Sigmoid colon (tissue), 7 donors: ENCODE measurements around the gene KLHL26. TPM values are rescaled to one million over a fixed set of nuclear protein-coding genes. Genes with fewer than 3 reads are reported as not detected.

Experiments used
- DNase-seq: peaks from one replicate; pipeline ENCODE4 v3.0.0-alpha.2; 2019
- H3K27ac ChIP-seq, 4 donors: fragments of 200-600 bp; sonication (generic); one replicate each; pipeline ENCODE4 v1.5.1; 2016 to 2019; ENCODE audit warnings: mild to moderate bottlenecking in 1 of 4
- H3K27me3 ChIP-seq, 3 donors: fragments of 200-600 bp; sonication (generic); one replicate each; pipeline ENCODE4 v1.5.1; 2019; ENCODE audit warnings: mild to moderate bottlenecking in 1 of 3
- H3K36me3 ChIP-seq, 4 donors: fragments of 200-600 bp; sonication (generic); one replicate each; pipeline ENCODE4 v1.5.1; 2016 to 2019
- H3K4me1 ChIP-seq, 4 donors: fragments of 200-600 bp; sonication (generic); one replicate each; pipeline ENCODE4 v1.5.1; 2017 to 2019
- H3K4me3 ChIP-seq, 4 donors: fragments of 200-600 bp; sonication (generic); one replicate each; pipeline ENCODE4 v1.5.1; 2017 to 2019; ENCODE audit warnings: mild to moderate bottlenecking in 2 of 4, moderate library complexity in 1 of 4
- H3K9me3 ChIP-seq, 4 donors: fragments of 200-600 bp in 3 of 4; sonication (generic) in 3 of 4; one replicate each; pipeline versions ENCODE4 v1.5.1 to v1.6.1; 2013 to 2019
- CTCF ChIP-seq, 4 experiments: fragments of 450-650 bp in 3 of 4; fragments of 200-600 bp in 1 of 4; IDR thresholded peaks; one replicate each; pipeline ENCODE4 v1.5.1; 2016 to 2019; ENCODE audit warnings: antibody characterized with exemption in 4 of 4, mild to moderate bottlenecking in 3 of 4, moderate library complexity in 2 of 4
- EP300 ChIP-seq, 4 donors: sonication (generic); formaldehyde crosslinking; IDR thresholded peaks; one replicate each; pipeline ENCODE4 v1.6.1; 2017; ENCODE audit warnings: antibody characterized with exemption in 4 of 4
- POLR2A ChIP-seq, 2 donors: fragments of 450-650 bp; IDR thresholded peaks; one replicate each; pipeline ENCODE4 v1.6.1; 2016; ENCODE audit warnings: antibody characterized with exemption in 2 of 2, mild to moderate bottlenecking in 2 of 2, moderate library complexity in 2 of 2
- POLR2AphosphoS5 ChIP-seq, 4 donors: sonication (generic); formaldehyde crosslinking; IDR thresholded peaks; one replicate each; pipeline ENCODE4 v1.6.1; 2017; ENCODE audit warnings: antibody characterized with exemption in 4 of 4
- whole genome bisulfite sequencing, 2 donors: extraction: QIAGEN DNeasy Blood & Tissue Kit; methylation state at CpG; one replicate each; pipeline ENCODE4 v1.1.7; 2013; 5-methylcytosine and 5-hydroxymethylcytosine counted together
- intact Hi-C: fragments of 100-400 bp; cut with DNase I; formaldehyde crosslinking; loops from one replicate; pipeline ENCODE4 v1.15.1; 2023
- polyA plus RNA-seq, 3 donors: library from polyadenylated mRNA; stranded (reverse); fragments of 200-250 nt; gene quantifications; one replicate each; pipeline ENCODE4 v1.2.3, GENCODE V29; 2013
- total RNA-seq, 4 donors: library from RNA; depleted of rRNA; stranded (reverse); fragments of >200 nt; gene quantifications; one replicate each; pipeline ENCODE4 v1.1.0, GENCODE V29; 2016
- donor health status: healthy with polysubstance abuse.
- donor health status: Bipolar disorder and iron deficiency.
- donor health status: healthy.

Gene KLHL26
- total and polyA plus RNA-seq, 7 donors = 1.6 to 8.3 (median 4.8) TPM

GRCh38 chr19:18666784-18667183, 30.0 kb downstream of the KLHL26 start:
- H3K4me1 ChIP-seq = peaks cover 0 to 48% (median 35%) of the 10 kb centered on the region in 4 donors
- H3K4me3 ChIP-seq = no peak overlapping the region

GRCh38 chr19:18667531-18668251, 30.9 kb downstream of the KLHL26 start:
- intact Hi-C loops = no loop called here
- no peak for DNase-seq
- 97 to 98% methylated on average over 55 of the region's 55 CpGs for WGBS, 2 donors
- Histone ChIP-seq H3K27ac (no peak overlapping the region), H3K4me3 (no peak overlapping the region), H3K9me3 (no peaks in the 10 kb centered on the region), H3K27me3 (no peaks in the 10 kb centered on the region), H3K4me1 (peaks cover 0 to 51% (median 44%) of the 10 kb centered on the region in 4 donors), H3K36me3 (peaks cover 12 to 42% (median 25%) of the 10 kb centered on the region in 4 donors)
- TF ChIP-seq POLR2AphosphoS5 (IDR thresholded peaks at IDR 0.05) (no peak), EP300 (IDR thresholded peaks at IDR 0.05) (no peak), POLR2A (IDR thresholded peaks at IDR 0.05) (no peak), CTCF (IDR thresholded peaks at IDR 0.05) (no peak)

More at GRCh38 chr19:18666784-18667183, 30.0 kb downstream of the KLHL26 start:
- Histone ChIP-seq H3K27me3 (no peaks in the 10 kb centered on the region), H3K36me3 (peaks cover 12 to 42% (median 25%) of the 10 kb centered on the region in 4 donors), H3K27ac (peak overlapping the region; percentile 73 to 84 (median 78)), H3K9me3 (no peaks in the 10 kb centered on the region)
- intact Hi-C loops = no loop called here
- no peak for DNase-seq
- TF ChIP-seq POLR2A (IDR thresholded peaks at IDR 0.05) = no peak
- TF ChIP-seq EP300 (IDR thresholded peaks at IDR 0.05) = no peak
- no peak for TF ChIP-seq CTCF (IDR thresholded peaks at IDR 0.05)
- no peak for TF ChIP-seq POLR2AphosphoS5 (IDR thresholded peaks at IDR 0.05)
- 91 to 93% methylated on average over 5 of the region's 5 CpGs for WGBS, 2 donors

- Histone ChIP-seq H3K4me1 (peaks cover 0 to 51% (median 44%) of the 10 kb centered on the region in 4 donors), H3K9me3 (no peaks in the 10 kb centered on the region), H3K27ac (peak overlapping the region in 1 of 4 donors; percentile 71), H3K36me3 (peaks cover 12 to 42% (median 25%) of the 10 kb centered on the region in 4 donors), H3K4me3 (no peak overlapping the region), H3K27me3 (no peaks in the 10 kb centered on the region)
- 98% methylated on average over 38 of the region's 38 CpGs for WGBS, 2 donors
- intact Hi-C loops = no loop called here
- DNase-seq = no peak
- TF ChIP-seq POLR2A (IDR thresholded peaks at IDR 0.05) = no peak
- TF ChIP-seq CTCF (IDR thresholded peaks at IDR 0.05) = no peak
- no peak for TF ChIP-seq POLR2AphosphoS5 (IDR thresholded peaks at IDR 0.05)
- TF ChIP-seq EP300 (IDR thresholded peaks at IDR 0.05) = no peak
Observed at GRCh38 chr19:18668252-18668631, 31.4 kb downstream of the KLHL26 start.

GRCh38 chr19:18668744-18669523, 32.1 kb downstream of the KLHL26 start:
- peaks cover 12 to 42% (median 25%) of the 10 kb centered on the region in 4 donors for H3K36me3 ChIP-seq

More at GRCh38 chr19:18668744-18669523, 32.1 kb downstream of the KLHL26 start:
- H3K4me1 ChIP-seq = peaks cover 0 to 49% (median 38%) of the 10 kb centered on the region in 4 donors
- H3K9me3 ChIP-seq = no peaks in the 10 kb centered on the region
- WGBS, 2 donors = 97% methylated on average over 58 of the region's 58 CpGs
- DNase-seq = no peak
- no peak overlapping the region for H3K4me3 ChIP-seq
- TF ChIP-seq POLR2A (IDR thresholded peaks at IDR 0.05) (no peak), CTCF (IDR thresholded peaks at IDR 0.05) (no peak), POLR2AphosphoS5 (IDR thresholded peaks at IDR 0.05) (no peak), EP300 (IDR thresholded peaks at IDR 0.05) (no peak)
- H3K27ac ChIP-seq = peak overlapping the region in 1 of 4 donors; percentile 71
- intact Hi-C loops = no loop called here
- no peaks in the 10 kb centered on the region for H3K27me3 ChIP-seq
